Testis (tissue), 2 donors: ENCODE measurements around the gene MESD.
"Not testable (repeated sequence)": the region's sequence is repeated elsewhere in the genome, so short reads cannot be mapped to it uniquely, and the experiment has no call there.

Source experiments
- CTCF ChIP-seq, 3 experiments: fragments of 450-650 bp in 2 of 3; fragments of 200-600 bp in 1 of 3; sonication (generic) in 1 of 3; IDR thresholded peaks; one replicate each; pipeline ENCODE4 v1.5.1; 2016 to 2019; ENCODE audit warnings: antibody characterized with exemption in 3 of 3, mild to moderate bottlenecking in 2 of 3, moderate library complexity in 1 of 3
- POLR2A ChIP-seq: fragments of 450-650 bp; IDR thresholded peaks from one replicate; pipeline ENCODE4 v1.6.1; 2017; ENCODE audit warnings: antibody characterized with exemption, mild to moderate bottlenecking, moderate library complexity

- TF ChIP-seq CTCF (IDR thresholded peaks at IDR 0.05); POLR2A: not testable (repeated sequence)
Observed at GRCh38 chr15:80965454-80965853, 24.2 kb downstream of the MESD start.
